ENCODE results near the gene OXER1.

- TF ChIP-seq CTCF (IDR thresholded peaks at IDR 0.05), result no peak
- TF ChIP-seq POLR2A (IDR thresholded peaks at IDR 0.05), result no peak
- TF ChIP-seq POLR2AphosphoS5 (IDR thresholded peaks at IDR 0.05), result no peak
- TF ChIP-seq EP300 (IDR thresholded peaks at IDR 0.05), result no peak
Observed at GRCh38 chr2:42748840-42749239, 15.1 kb downstream of the OXER1 start.
